HG02678 (cell line): Measurements from ENCODE around the gene MRPL19.
A peak's percentile ranks its signal among the peaks of the same experiment; 100 is the strongest.
"Not testable (repeated sequence)": the region's sequence is repeated elsewhere in the genome, so short reads cannot be mapped to it uniquely, and the experiment has no call there.

Experiments
- ATAC-seq: cut with Tn5 transposase; IDR thresholded peaks from one replicate; pipeline ENCODE4 v1.9.1; 2021; ENCODE audit warnings: mild to moderate bottlenecking, moderate library complexity; ENCODE audit not compliant: unreplicated experiment

MRPL19 gene

DNA sequence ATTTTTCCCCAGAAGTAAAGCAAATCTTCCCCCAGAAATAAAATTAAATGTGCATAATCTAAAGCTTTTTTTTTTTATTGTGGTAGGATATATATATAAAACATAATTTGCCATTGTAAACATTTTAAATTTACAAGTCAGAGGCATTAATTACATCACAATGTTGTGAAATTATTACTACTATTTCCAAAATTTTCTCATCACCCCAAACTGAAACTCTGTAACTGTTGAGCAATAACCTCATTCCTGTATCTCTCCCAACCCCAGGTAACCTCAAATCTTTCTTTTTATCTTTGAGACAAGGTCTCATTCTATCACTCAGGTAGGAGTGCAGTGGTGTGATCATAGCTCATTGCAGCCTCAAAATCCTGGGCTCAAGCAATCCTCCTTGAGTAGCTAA is 11.2 kb downstream of the MRPL19 start:
- no peak for ATAC-seq

GRCh38 chr2:75666911-75667310 is 20.3 kb downstream of the MRPL19 start:
- ATAC-seq, result no peak

DNA sequence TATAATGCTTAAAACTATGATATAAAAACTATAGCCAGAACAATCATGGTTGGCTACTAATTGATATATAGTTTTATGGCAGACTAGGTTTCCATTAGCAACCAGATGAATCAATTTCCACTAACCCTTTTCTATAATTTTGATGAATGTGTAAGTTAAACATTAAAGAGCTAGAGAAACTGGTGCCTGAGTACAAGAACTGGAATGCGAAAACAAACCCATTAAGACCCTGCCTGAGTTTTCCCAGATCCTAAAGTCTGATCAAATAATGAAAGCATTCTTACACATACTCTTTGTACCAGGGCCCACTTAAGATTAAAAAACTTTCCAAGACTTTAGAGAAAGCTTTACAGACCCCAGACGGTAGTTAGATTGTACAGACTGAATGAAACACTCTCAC is 21.3 kb downstream of the MRPL19 start:
- ATAC-seq, result no peak

- not testable (repeated sequence) for ATAC-seq
These were observed 28.8 kb downstream of the MRPL19 start for GRCh38 chr2:75675423-75675822.

DNA sequence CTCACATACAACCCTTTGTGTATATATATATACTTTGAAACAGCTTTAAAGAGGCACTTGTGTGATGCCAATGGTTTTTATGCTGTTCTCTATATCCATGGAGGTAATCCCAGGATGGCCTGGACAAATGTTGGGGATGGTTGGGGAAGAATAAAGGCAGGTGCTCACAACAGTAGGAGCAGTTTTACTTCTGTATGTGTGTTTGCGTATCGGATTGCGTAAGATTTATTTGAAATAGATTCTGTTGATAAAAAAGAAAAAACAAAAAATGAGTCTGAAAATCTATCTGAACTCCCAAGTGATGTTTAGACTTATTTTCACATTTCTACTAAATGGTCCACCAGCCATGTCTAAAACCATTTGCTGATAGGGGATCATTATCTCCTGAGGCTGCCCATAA is 29.3 kb downstream of the MRPL19 start:
- ATAC-seq, result no peak

GRCh38 chr2:75676464-75676863 is 29.9 kb downstream of the MRPL19 start:
- ATAC-seq, result no peak

DNA sequence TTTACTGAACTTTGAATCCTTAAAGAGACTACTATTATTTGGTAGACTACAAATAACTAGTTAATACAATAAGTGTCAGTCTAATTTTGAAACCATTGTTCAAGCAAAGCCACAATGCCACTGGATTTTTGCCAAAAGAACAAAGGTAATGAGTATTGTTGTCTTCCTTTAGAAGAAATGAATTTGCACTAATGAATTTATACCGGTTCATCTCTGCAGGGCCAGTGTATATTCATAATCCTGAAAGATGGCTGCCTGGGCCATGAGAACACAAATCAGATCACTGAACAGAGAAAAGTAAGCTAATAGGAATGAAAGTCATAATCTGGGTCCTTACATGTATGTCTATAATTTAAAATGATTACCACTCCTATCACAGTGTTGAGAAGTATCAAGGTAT is 33.0 kb downstream of the MRPL19 start:
- no peak for ATAC-seq

DNA sequence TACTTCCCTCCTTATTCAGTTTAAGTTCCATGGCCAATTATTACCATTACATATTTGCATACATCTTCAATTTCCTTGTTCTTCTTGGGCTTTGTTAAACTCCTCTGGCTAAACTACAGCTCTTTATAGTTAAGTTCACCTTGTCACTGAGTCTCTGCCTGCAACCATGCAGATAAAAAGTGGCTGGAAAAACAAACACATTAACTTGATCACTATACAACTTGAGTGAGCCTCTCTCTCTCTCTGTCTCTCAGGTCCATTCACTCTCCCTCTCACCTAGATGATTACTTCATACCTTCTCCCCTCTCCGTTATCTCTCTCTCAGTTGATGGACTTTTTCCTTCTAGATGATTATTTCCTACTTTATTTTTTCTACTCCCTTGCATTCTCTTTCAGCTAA is 33.8 kb downstream of the MRPL19 start:
- no peak for ATAC-seq

DNA sequence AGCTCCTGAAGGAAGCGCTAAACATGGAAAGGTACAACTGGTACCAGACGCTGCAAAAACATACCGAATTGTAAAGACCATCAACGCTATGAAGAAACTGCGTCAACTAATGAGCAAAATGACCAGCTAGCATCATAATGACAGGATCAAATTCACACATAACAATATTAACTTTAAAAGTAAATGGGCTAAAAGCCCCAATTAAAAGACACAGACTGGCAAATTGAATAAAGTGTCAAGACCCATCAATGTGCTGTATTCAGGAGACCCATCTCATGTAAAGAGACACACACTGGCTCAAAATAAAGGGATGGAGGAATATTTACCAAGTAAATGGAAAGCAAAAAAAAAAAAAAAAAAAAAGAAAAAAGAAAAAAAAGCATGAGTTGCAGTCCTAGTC is 36.8 kb downstream of the MRPL19 start:
- not testable (repeated sequence) for ATAC-seq

DNA sequence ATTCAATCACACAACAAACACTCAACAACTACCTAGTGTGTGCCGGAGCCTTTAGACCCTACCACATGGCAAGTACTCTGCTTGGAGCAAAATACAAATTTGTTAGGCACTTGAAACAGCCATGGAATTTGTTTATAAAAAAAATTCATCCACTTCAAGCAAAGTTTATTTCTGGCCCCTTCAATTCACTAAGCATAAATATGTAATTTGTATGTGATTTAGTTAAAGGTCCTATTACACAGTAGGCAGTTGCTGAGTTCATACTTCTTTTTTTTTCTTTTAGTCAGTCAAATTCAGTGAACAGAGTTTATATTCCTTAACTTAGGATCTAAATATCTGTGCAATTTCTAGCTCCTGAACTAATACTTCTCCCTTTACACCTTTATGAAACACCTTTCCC is 41.6 kb downstream of the MRPL19 start:
- ATAC-seq, result no peak

GRCh38 chr2:75698918-75699317 is 52.3 kb downstream of the MRPL19 start:
- no peak for ATAC-seq

GRCh38 chr2:75702593-75702992 is 56.0 kb downstream of the MRPL19 start:
- no peak for ATAC-seq

DNA sequence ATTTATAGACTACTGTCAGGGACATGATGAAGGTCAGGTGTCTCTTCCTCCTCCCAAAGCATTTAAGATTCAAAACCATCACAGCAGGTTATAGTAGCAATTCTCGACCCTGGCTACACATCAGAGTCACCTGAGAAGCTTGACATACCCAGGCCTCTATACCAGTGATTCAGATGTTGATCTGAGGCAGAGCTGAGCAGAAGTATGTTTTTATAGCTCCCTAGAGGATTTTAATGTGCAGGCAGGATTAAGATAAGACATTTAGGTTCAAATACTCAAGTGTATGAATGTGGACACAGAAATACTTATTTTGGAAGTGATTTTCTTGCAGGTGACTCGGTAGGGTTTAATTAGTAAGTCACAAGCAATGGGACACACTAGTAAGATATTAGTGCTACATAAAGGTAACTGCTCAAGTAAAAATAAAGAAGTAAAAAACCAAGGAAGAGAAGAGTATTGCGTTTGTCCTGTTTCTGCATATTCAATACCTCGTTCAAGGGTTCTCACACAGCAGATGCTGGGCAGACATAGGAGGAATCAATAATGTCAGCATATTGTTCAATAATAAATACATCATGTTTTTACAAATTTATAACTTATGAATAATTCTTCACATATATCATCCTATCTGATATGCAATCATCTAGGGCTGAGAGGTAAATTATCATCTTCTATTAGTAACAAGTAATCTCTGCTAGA is 57.2 kb downstream of the MRPL19 start:
- ATAC-seq, result no peak

- ATAC-seq, result no peak
These were observed 59.3 kb downstream of the MRPL19 start for GRCh38 chr2:75705921-75706320.

DNA sequence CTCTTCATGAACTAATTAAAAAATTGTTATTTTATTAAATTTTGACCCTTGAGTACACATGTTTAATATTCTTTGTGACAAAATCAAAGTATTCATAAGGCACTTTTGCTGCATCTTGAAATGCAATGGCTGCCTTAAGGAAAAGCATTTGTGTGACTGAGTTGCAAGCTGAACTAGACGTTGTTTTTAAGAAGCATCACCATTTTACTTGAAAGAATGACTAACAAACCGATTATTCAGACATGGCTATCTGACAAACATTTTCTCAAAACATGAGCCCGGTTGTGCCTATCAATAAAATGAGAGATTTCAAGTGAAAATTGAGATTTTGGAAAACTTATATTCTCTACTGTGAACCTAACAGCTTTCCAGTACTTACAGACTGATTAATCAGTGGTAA is 61.3 kb downstream of the MRPL19 start:
- no peak for ATAC-seq

GRCh38 chr2:75709297-75709696 is 62.7 kb downstream of the MRPL19 start:
- no peak for ATAC-seq

- ATAC-seq, result peak; percentile 26
These were observed 63.6 kb downstream of the MRPL19 start for GRCh38 chr2:75710220-75710576.

GRCh38 chr2:75710577-75711253 is 64.1 kb downstream of the MRPL19 start, which contains the start of gene GCFC2:
Gene GCFC2, minus strand, starts transcription at chr2:75710915. Its CDS starts 60 bp downstream, at chr2:75710855.
- peak; percentile 94 for ATAC-seq

DNA sequence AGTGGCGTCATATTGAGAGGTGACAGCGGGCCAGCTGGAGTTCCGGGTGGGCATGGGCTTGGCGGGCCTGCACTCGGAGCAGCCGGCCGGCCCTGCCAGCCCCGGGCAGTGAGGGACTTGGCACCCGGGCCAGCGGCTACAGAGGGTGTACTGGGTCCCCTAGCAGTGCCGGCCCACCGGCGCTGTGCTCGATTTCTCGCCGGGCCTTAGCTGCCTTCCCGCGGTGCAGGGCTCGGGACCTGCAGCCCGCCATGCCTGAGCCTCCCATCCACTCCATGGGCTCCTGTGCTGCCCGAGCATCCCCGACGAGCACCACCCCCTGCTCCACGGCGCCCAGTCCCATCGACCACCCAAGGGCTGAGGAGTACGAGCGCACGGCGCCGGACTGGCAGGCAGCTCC is 65.0 kb downstream of the MRPL19 start:
- ATAC-seq, result not testable (repeated sequence)

- no peak for ATAC-seq
These were observed 69.8 kb downstream of the MRPL19 start for GRCh38 chr2:75716406-75716805.

GRCh38 chr2:75719616-75720015 is 73.0 kb downstream of the MRPL19 start:
- ATAC-seq, result no peak

- no peak for ATAC-seq
These were observed 73.9 kb downstream of the MRPL19 start for GRCh38 chr2:75720525-75720924.

DNA sequence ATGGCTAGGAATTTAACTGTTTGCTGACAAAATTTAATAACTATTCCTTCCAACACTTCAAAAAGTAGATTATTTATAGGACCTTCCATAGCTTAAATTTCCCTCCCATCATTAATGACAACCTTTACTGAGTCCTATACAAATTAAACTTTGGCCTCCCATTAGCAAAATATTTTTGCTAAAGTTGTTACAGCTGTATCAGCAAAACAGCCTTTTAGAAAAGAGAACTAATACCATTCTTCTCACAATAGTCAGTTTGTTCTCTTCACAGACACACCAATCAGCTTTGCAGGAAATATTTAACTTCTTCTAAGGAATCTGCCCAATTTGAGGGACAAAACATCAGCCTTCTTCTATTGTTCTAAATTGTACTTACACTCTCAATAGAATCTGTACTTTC is 76.1 kb downstream of the MRPL19 start:
- ATAC-seq, result no peak
